Measurements from ENCODE around the gene HOXD9. TPM values are rescaled to one million over a fixed set of nuclear protein-coding genes. Genes with fewer than 3 reads are reported as not detected.

The HOXD9 gene
- total RNA-seq, 1 donor from 2014 or later, result not detected

GRCh38 chr2:176140513-176141317 lies 18.2 kb downstream of the HOXD9 start:
- no peaks in the 10 kb centered on the region for H3F3A ChIP-seq (ENCODE audit: low read depth)
- peaks cover 100% of the 10 kb centered on the region for H3K27me3 ChIP-seq
- H3K79me2 ChIP-seq (ENCODE audit: low read depth), result no peaks in the 10 kb centered on the region
- H3K9ac ChIP-seq, result no peak overlapping the region
- DNase-seq (ENCODE audit: low spot score), result peak; percentile 93
- peak; percentile 78 for TF ChIP-seq EZH2phosphoT487 (IDR thresholded peaks at IDR 0.05)
- TF ChIP-seq EZH2 (IDR thresholded peaks at IDR 0.05), result peak; percentile 85
- TF ChIP-seq CTCF (IDR thresholded peaks at IDR 0.05), result peak; percentile 82
- Mint-ChIP-seq H3K27me3 (ENCODE audit: insufficient read depth, low read depth) (peaks cover 76% of the 10 kb centered on the region), H3K36me3 (no peaks in the 10 kb centered on the region), H3K4me3 (peak overlapping the region; percentile 59), H3K4me1 (peaks cover 4% of the 10 kb centered on the region), H3K9me3 (peaks cover 9% of the 10 kb centered on the region), H3K27ac (no peak overlapping the region)
- H3K4me1 ChIP-seq, result no peaks in the 10 kb centered on the region
- H3K4me3 ChIP-seq, result peak overlapping the region; percentile 51
- H3K27ac ChIP-seq, result no peak overlapping the region
- no peaks in the 10 kb centered on the region for H3K9me3 ChIP-seq (ENCODE audit: low read depth)
- H3K36me3 ChIP-seq, result no peaks in the 10 kb centered on the region
- H3K4me2 ChIP-seq, result peak overlapping the region; percentile 73
- peak overlapping the region; percentile 81 for H2AFZ ChIP-seq (replicated peaks)
- H4K20me1 ChIP-seq (ENCODE audit: low read depth), result peaks cover 27% of the 10 kb centered on the region

- Histone ChIP-seq H3K4me2 (no peak overlapping the region), H3K9ac (no peak overlapping the region), H3K36me3 (no peaks in the 10 kb centered on the region), H3K9me3 (ENCODE audit: low read depth) (no peaks in the 10 kb centered on the region), H3K79me2 (ENCODE audit: low read depth) (no peaks in the 10 kb centered on the region), H3K27ac (no peak overlapping the region), H3K27me3 (peaks cover 100% of the 10 kb centered on the region), H4K20me1 (ENCODE audit: low read depth) (peaks cover 26% of the 10 kb centered on the region), H3K4me1 (no peaks in the 10 kb centered on the region), H3K4me3 (no peak overlapping the region), H3F3A (ENCODE audit: low read depth) (no peaks in the 10 kb centered on the region), H2AFZ (replicated peaks) (no peak overlapping the region)
- no peak for DNase-seq (ENCODE audit: low spot score)
- H3K27me3 Mint-ChIP-seq (ENCODE audit: insufficient read depth, low read depth), result peaks cover 77% of the 10 kb centered on the region
- no peak overlapping the region for H3K4me3 Mint-ChIP-seq
- TF ChIP-seq CTCF (IDR thresholded peaks at IDR 0.05), result no peak
- TF ChIP-seq EZH2 (IDR thresholded peaks at IDR 0.05), result no peak
- TF ChIP-seq EZH2phosphoT487 (IDR thresholded peaks at IDR 0.05), result no peak
- peaks cover 4% of the 10 kb centered on the region for H3K4me1 Mint-ChIP-seq
- H3K27ac Mint-ChIP-seq, result no peak overlapping the region
- no peaks in the 10 kb centered on the region for H3K36me3 Mint-ChIP-seq
- H3K9me3 Mint-ChIP-seq, result peaks cover 9% of the 10 kb centered on the region
Observed at GRCh38 chr2:176142281-176142680, 19.8 kb downstream of the HOXD9 start.

- H3K9me3 Mint-ChIP-seq, result no peaks in the 10 kb centered on the region
- H4K20me1 ChIP-seq (ENCODE audit: low read depth), result peaks cover 42% of the 10 kb centered on the region
- H3K4me1 Mint-ChIP-seq, result peaks cover 4% of the 10 kb centered on the region
- H3K27me3 Mint-ChIP-seq (ENCODE audit: insufficient read depth, low read depth), result peaks cover 80% of the 10 kb centered on the region
- TF ChIP-seq CTCF (IDR thresholded peaks at IDR 0.05) (no peak), EZH2phosphoT487 (IDR thresholded peaks at IDR 0.05) (no peak), EZH2 (IDR thresholded peaks at IDR 0.05) (no peak)
- no peaks in the 10 kb centered on the region for H3F3A ChIP-seq (ENCODE audit: low read depth)
- no peak overlapping the region for H3K9ac ChIP-seq
- H3K36me3 ChIP-seq, result no peaks in the 10 kb centered on the region
- no peak overlapping the region for H3K4me3 ChIP-seq
- H3K4me2 ChIP-seq, result no peak overlapping the region
- H3K27me3 ChIP-seq, result peaks cover 100% of the 10 kb centered on the region
- H3K9me3 ChIP-seq (ENCODE audit: low read depth), result no peaks in the 10 kb centered on the region
- no peak overlapping the region for H2AFZ ChIP-seq (replicated peaks)
- H3K79me2 ChIP-seq (ENCODE audit: low read depth), result no peaks in the 10 kb centered on the region
- H3K4me3 Mint-ChIP-seq, result no peak overlapping the region
- H3K4me1 ChIP-seq, result no peaks in the 10 kb centered on the region
- H3K36me3 Mint-ChIP-seq, result no peaks in the 10 kb centered on the region
- H3K27ac Mint-ChIP-seq, result no peak overlapping the region
- H3K27ac ChIP-seq, result no peak overlapping the region
- DNase-seq (ENCODE audit: low spot score), result no peak
Observed at GRCh38 chr2:176145085-176145969, 22.8 kb downstream of the HOXD9 start.

All from neural progenitor cell (in vitro differentiated cells).